ENCODE measurements around the gene EDN2. TPM values are rescaled to one million over a fixed set of nuclear protein-coding genes. Genes with fewer than 3 reads are reported as not detected.
A peak's percentile ranks its signal among the peaks of the same experiment; 100 is the strongest.

The EDN2 gene
- total and polyA plus RNA-seq, 8 donors: 1.5 to 71.8 (median 2.5) TPM; not detected in 3

DNA sequence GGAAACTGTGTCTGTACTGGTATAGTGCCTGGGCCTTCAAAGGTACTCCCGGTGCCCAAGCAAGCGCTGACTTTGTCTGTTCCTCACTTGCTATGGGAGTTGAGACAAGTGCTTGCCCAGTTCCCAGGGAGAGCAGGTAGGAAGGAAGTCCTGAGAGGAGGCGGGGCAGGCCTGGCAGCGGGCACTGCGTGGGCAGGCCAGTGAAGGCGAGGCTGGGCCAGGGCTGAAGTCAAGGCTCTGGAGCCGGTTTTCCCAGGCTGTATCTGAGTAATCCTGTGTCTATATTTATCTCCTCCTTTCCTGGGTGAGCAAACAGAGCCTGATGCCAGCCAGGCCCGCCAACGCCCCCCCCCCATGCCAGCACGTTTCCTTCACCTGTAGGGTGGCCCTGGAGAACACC lies 15.9 kb upstream of the EDN2 start:
- Histone ChIP-seq H3K36me3 (no peaks in the 10 kb centered on the region), H3K4me3 (no peak overlapping the region), H3K27me3 (peaks cover 0 to 10% (median 0%) of the 10 kb centered on the region in 3 donors), H3K27ac (peak overlapping the region; percentile 81 to 92 (median 87)), H3K4me1 (peaks cover 50 to 68% (median 60%) of the 10 kb centered on the region in 4 donors), H3K9me3 (no peaks in the 10 kb centered on the region)
- intact Hi-C loops (cut with DNase I; ENCODE audit: low total_unique reads): no loop called here
- peak; percentile 78 to 94 for DNase-seq
- TF ChIP-seq, protein P1, sequence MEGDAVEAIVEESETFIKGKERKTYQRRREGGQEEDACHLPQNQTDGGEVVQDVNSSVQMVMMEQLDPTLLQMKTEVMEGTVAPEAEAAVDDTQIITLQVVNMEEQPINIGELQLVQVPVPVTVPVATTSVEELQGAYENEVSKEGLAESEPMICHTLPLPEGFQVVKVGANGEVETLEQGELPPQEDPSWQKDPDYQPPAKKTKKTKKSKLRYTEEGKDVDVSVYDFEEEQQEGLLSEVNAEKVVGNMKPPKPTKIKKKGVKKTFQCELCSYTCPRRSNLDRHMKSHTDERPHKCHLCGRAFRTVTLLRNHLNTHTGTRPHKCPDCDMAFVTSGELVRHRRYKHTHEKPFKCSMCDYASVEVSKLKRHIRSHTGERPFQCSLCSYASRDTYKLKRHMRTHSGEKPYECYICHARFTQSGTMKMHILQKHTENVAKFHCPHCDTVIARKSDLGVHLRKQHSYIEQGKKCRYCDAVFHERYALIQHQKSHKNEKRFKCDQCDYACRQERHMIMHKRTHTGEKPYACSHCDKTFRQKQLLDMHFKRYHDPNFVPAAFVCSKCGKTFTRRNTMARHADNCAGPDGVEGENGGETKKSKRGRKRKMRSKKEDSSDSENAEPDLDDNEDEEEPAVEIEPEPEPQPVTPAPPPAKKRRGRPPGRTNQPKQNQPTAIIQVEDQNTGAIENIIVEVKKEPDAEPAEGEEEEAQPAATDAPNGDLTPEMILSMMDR (IDR thresholded peaks at IDR 0.05): no peak
- TF ChIP-seq POLR2AphosphoS5 (IDR thresholded peaks at IDR 0.05): peak; percentile 54 to 80 (median 60)
- 26 to 68% (median 37%) methylated on average over 9 to 10 of the region's 10 CpGs for WGBS, 5 donors

- Histone ChIP-seq H3K9me3 (no peaks in the 10 kb centered on the region), H3K27ac (peak overlapping the region; percentile 22 to 92 (median 87)), H3K27me3 (peaks cover 0 to 10% (median 0%) of the 10 kb centered on the region in 3 donors), H3K4me3 (no peak overlapping the region), H3K36me3 (no peaks in the 10 kb centered on the region), H3K4me1 (peaks cover 50 to 70% (median 63%) of the 10 kb centered on the region in 4 donors)
- TF ChIP-seq, protein P1 (IDR thresholded peaks at IDR 0.05): no peak
- TF ChIP-seq POLR2A (IDR thresholded peaks at IDR 0.05) (no peak), EP300 (IDR thresholded peaks at IDR 0.05) (no peak), POLR2AphosphoS5 (IDR thresholded peaks at IDR 0.05) (no peak)
- intact Hi-C loops (cut with DNase I; ENCODE audit: low total_unique reads): no loop called here
- no peak for DNase-seq
- 50 to 57% (median 53%) methylated on average over 2 of the region's 2 CpGs for WGBS, 5 donors
Measured at GRCh38 chr1:41499591-41499990, 15.1 kb upstream of the EDN2 start.

GRCh38 chr1:41498804-41499203 lies 14.3 kb upstream of the EDN2 start:
- peak; percentile 67 to 85 for DNase-seq
- WGBS, 5 donors: 30 to 58% (median 37%) methylated on average over 11 to 12 of the region's 12 CpGs
- peaks cover 0 to 10% (median 0%) of the 10 kb centered on the region in 3 donors for H3K27me3 ChIP-seq
- no peaks in the 10 kb centered on the region for H3K36me3 ChIP-seq
- peak overlapping the region; percentile 22 to 92 (median 87) for H3K27ac ChIP-seq
- H3K4me1 ChIP-seq: peaks cover 50 to 70% (median 63%) of the 10 kb centered on the region in 4 donors
- no peak for TF ChIP-seq EP300 (IDR thresholded peaks at IDR 0.05)
- peak in 2 of 3 donors; percentile 57 to 67 for TF ChIP-seq POLR2AphosphoS5 (IDR thresholded peaks at IDR 0.05)
- H3K4me3 ChIP-seq: no peak overlapping the region
- intact Hi-C loops (cut with DNase I; ENCODE audit: low total_unique reads): no loop called here
- no peaks in the 10 kb centered on the region for H3K9me3 ChIP-seq

- H3K36me3 ChIP-seq: no peaks in the 10 kb centered on the region
- TF ChIP-seq POLR2AphosphoS5 (IDR thresholded peaks at IDR 0.05): no peak
- no peak for TF ChIP-seq POLR2A (IDR thresholded peaks at IDR 0.05)
- no peak for TF ChIP-seq EP300 (IDR thresholded peaks at IDR 0.05)
- TF ChIP-seq, protein P1 (IDR thresholded peaks at IDR 0.05): no peak
- 84 to 89% (median 87%) methylated on average over 5 of the region's 5 CpGs for WGBS, 5 donors
Measured at GRCh38 chr1:41498391-41498790, 13.9 kb upstream of the EDN2 start.

GRCh38 chr1:41497461-41498030 lies 13.1 kb upstream of the EDN2 start:
- Histone ChIP-seq H3K4me3 (no peak overlapping the region), H3K27ac (peak overlapping the region in 4 of 5 donors; percentile 77 to 92 (median 89)), H3K4me1 (peaks cover 50 to 66% (median 62%) of the 10 kb centered on the region in 4 donors), H3K9me3 (no peaks in the 10 kb centered on the region), H3K27me3 (peaks cover 0 to 10% (median 0%) of the 10 kb centered on the region in 3 donors), H3K36me3 (no peaks in the 10 kb centered on the region)
- TF ChIP-seq EP300 (IDR thresholded peaks at IDR 0.05): no peak
- no peak for TF ChIP-seq POLR2AphosphoS5 (IDR thresholded peaks at IDR 0.05)
- no peak for TF ChIP-seq POLR2A (IDR thresholded peaks at IDR 0.05)
- TF ChIP-seq, protein P1 (IDR thresholded peaks at IDR 0.05): no peak
- WGBS, 5 donors: 92 to 98% (median 95%) methylated on average over 6 to 7 of the region's 7 CpGs
- intact Hi-C loops (cut with DNase I; ENCODE audit: low total_unique reads): no loop called here
- no peak for DNase-seq

More at GRCh38 chr1:41498391-41498790, 13.9 kb upstream of the EDN2 start:
- Histone ChIP-seq H3K27ac (peak overlapping the region; percentile 13 to 92 (median 87)), H3K4me3 (no peak overlapping the region), H3K4me1 (peaks cover 50 to 70% (median 63%) of the 10 kb centered on the region in 4 donors), H3K27me3 (peaks cover 0 to 10% (median 0%) of the 10 kb centered on the region in 3 donors), H3K9me3 (no peaks in the 10 kb centered on the region)
- DNase-seq: no peak
- intact Hi-C loops (cut with DNase I; ENCODE audit: low total_unique reads): no loop called here
